ENCODE results near the gene GBA2.

GRCh38 chr9:35689542-35690293 lies 59.3 kb downstream of the GBA2 start, which contains the start of gene TPM2:
- TF ChIP-seq CTCF (IDR thresholded peaks at IDR 0.05) (no peak), POLR2A (IDR thresholded peaks at IDR 0.05) (peak; percentile 43)

Data from prostate gland (tissue), 2 donors.